HepG2 (cell line): ENCODE data around the gene KIF2C.
"Not testable (repeated sequence)": the region's sequence is repeated elsewhere in the genome, so short reads cannot be mapped to it uniquely, and the experiment has no call there.

Experiments
- SALL2 ChIP-seq: sonication (generic); formaldehyde crosslinking; IDR thresholded peaks from 2 replicates; pipeline ENCODE4 v1.8.1; 2023; ENCODE audit warnings: mild to moderate bottlenecking, missing genetic modification reagents, inconsistent platforms
- SP5 ChIP-seq: IDR thresholded peaks from 2 replicates; pipeline ENCODE4 v1.6.1; 2016; ENCODE audit warnings: low read depth, borderline replicate concordance
- ZNF646 ChIP-seq: sonication (generic); formaldehyde crosslinking; IDR thresholded peaks from 2 replicates; pipeline ENCODE4 v1.9.0; 2021; ENCODE audit warnings: mild to moderate bottlenecking, missing genetic modification reagents
- ZNF660 ChIP-seq: sonication (generic); formaldehyde crosslinking; IDR thresholded peaks from 2 replicates; pipeline ENCODE4 v1.5.1; 2020; ENCODE audit warnings: mild to moderate bottlenecking, low read depth, missing genetic modification reagents, borderline replicate concordance
- ZNF768 ChIP-seq: sonication (generic); formaldehyde crosslinking; IDR thresholded peaks from 2 replicates; pipeline ENCODE4 v1.4.0; 2020; ENCODE audit warnings: missing genetic modification reagents

DNA sequence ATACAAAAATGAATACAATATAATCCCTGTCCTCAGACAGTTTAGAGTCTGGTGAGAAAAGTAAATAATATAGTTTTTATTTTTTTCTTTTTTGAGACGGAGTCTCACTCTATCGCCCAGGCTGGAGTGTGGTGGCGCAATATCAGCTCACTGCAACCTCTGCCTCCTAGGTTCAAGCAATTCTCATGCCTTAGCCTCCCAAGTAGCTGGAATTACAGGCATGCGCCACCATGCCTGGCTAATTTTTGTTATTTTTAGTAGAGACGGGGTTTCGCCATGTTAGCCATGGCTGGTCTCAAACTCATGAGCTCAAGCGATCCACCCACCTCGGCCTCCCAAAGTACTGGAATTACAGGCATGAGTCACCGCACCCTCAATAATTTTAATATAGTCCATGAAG, 40.3 kb upstream of the KIF2C start:
- not testable (repeated sequence) for TF ChIP-seq ZNF660 (CRISPR knock-in tag); ZNF768 (CRISPR knock-in tag); ZNF646 (CRISPR knock-in tag); SP5 (CRISPR knock-in tag); SALL2
